GM12891 (cell line): ENCODE data around the gene HOXC4.

Source experiments
- POLR2A ChIP-seq: IDR thresholded peaks from 2 replicates; pipeline ENCODE4 v1.6.1; 2011; ENCODE audit warnings: low read depth, low read length, control low read depth
- POLR2AphosphoS5 ChIP-seq: IDR thresholded peaks from 2 replicates; pipeline ENCODE4 v1.6.1; 2011; ENCODE audit warnings: low read depth, low read length, control low read depth

DNA sequence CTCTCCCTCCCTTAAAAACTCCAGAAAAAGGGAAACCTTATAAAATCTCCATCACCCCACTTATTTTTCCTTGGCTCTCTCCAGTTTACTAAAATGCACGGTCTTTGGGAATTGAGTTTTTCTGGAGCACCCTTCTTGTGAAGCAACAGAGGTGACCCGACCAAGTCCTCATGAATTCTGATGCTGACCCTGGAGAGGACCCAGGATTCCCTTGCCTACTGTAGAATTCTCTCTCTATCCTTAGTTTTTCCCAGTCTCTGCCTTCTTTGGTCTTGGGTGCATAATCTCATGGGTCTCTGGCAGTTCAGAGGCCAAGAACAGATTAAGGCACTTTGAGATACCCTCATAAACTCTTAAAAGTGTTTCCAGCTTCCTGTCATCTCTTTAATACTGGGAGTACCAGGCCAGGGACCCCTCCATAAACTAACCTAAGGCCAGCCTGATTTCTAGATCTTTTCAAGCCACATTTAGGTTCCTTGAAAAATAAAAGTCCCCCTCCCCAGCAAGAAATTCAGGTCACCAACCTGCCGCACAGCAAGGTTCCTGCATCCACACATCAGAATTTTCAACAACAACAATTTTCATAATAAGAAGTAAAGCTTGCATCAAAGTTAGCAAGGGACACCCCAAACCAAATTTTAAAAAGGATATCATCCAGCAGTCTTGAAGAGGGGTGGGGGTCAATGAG is 5.1 kb upstream of the HOXC4 start:
- TF ChIP-seq POLR2AphosphoS5 = no peak
- TF ChIP-seq POLR2A = no peak
